Effector memory CD8-positive, alpha-beta T cell (primary cell): ENCODE measurements around the gene AFMID.
A peak's percentile ranks its signal among the peaks of the same experiment; 100 is the strongest.
"Not testable (repeated sequence)": the region's sequence is repeated elsewhere in the genome, so short reads cannot be mapped to it uniquely, and the experiment has no call there.

Experiments used
- ATAC-seq: fragments of 150-1000 bp; cut with Tn5 transposase; replicated peaks from 2 replicates; pipeline ENCODE4 v1.10.0; 2021; ENCODE audit warnings: mild to moderate bottlenecking, moderate library complexity
- DNase-seq, 3 experiments: peaks; one replicate each; pipeline ENCODE4 v3.0.0; 2021
- H3K27ac Mint-ChIP-seq, 2 donors: one replicate each; pipeline ENCODE4 v1.8.0; 2022; ENCODE audit warnings: mild to moderate bottlenecking in 2 of 2, mixed read lengths in 2 of 2, moderate library complexity in 2 of 2
- H3K27me3 Mint-ChIP-seq, 2 donors: one replicate each; pipeline ENCODE4 v1.8.0; 2022; ENCODE audit warnings: mixed read lengths in 2 of 2
- H3K36me3 Mint-ChIP-seq: one replicate; pipeline ENCODE4 v1.8.0; 2022; ENCODE audit warnings: mild to moderate bottlenecking, moderate library complexity, mixed read lengths; ENCODE audit not compliant: insufficient read depth
- H3K4me1 Mint-ChIP-seq, 2 donors: one replicate each; pipeline ENCODE4 v1.8.0; 2022; ENCODE audit warnings: low read depth in 2 of 2, mixed read lengths in 2 of 2
- H3K4me3 Mint-ChIP-seq, 2 donors: one replicate each; pipeline ENCODE4 v1.8.0; 2022; ENCODE audit warnings: mild to moderate bottlenecking in 2 of 2, mixed read lengths in 2 of 2, moderate library complexity in 2 of 2
- H3K9me3 Mint-ChIP-seq, 2 donors: one replicate each; pipeline ENCODE4 v1.8.0; 2022; ENCODE audit warnings: mixed read lengths in 2 of 2

AFMID gene

GRCh38 chr17:78249818-78250806 lies 63.0 kb downstream of the AFMID start:
- H3K9me3 Mint-ChIP-seq = no peaks in the 10 kb centered on the region
- H3K4me1 Mint-ChIP-seq = peaks cover 26 to 35% of the 10 kb centered on the region in 2 donors
- no peak for ATAC-seq
- DNase-seq = no peak
- no peaks in the 10 kb centered on the region for H3K27me3 Mint-ChIP-seq
- peak overlapping the region in 1 of 2 donors; percentile 75 for H3K27ac Mint-ChIP-seq
- peaks cover 11% of the 10 kb centered on the region for H3K36me3 Mint-ChIP-seq
- H3K4me3 Mint-ChIP-seq = peak overlapping the region in 1 of 2 donors; percentile 71

- peaks cover 26 to 35% of the 10 kb centered on the region in 2 donors for H3K4me1 Mint-ChIP-seq
- DNase-seq (peak; percentile 79 to 81 (median 79)), ATAC-seq (peak; percentile 44)
- H3K27ac Mint-ChIP-seq = peak overlapping the region in 1 of 2 donors; percentile 75
- no peaks in the 10 kb centered on the region for H3K9me3 Mint-ChIP-seq
- H3K4me3 Mint-ChIP-seq = peak overlapping the region; percentile 71 to 73
- peaks cover 11% of the 10 kb centered on the region for H3K36me3 Mint-ChIP-seq
- no peaks in the 10 kb centered on the region for H3K27me3 Mint-ChIP-seq
Measured at GRCh38 chr17:78250891-78251772, 64.0 kb downstream of the AFMID start.

DNA sequence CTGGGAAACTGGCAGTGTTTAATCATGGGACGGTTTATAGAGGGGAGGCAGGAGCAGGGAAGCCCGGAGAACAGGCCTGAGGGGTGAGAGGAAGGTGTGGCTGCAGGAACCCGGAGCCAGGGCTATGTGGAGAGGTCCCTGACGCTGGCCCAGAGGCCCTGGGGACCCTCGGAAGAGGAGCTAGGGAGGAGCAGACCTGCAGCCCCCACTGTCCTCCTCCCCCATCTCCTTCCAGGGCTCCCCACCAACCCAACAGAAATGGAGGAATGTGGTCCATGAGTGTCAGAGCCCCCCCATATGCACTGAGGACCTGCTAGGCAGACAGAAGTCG lies 64.6 kb downstream of the AFMID start:
- H3K4me1 Mint-ChIP-seq = peaks cover 26 to 35% of the 10 kb centered on the region in 2 donors

GRCh38 chr17:78252111-78252634 lies 65.0 kb downstream of the AFMID start:
- peaks cover 11% of the 10 kb centered on the region for H3K36me3 Mint-ChIP-seq
- H3K27me3 Mint-ChIP-seq = no peaks in the 10 kb centered on the region
- H3K4me1 Mint-ChIP-seq = peaks cover 26 to 35% of the 10 kb centered on the region in 2 donors
- peak overlapping the region; percentile 85 to 92 for H3K27ac Mint-ChIP-seq
- no peaks in the 10 kb centered on the region for H3K9me3 Mint-ChIP-seq
- H3K4me3 Mint-ChIP-seq = peak overlapping the region; percentile 71 to 73
- ATAC-seq (peak; percentile 88), DNase-seq (peak; percentile 80 to 82 (median 81))

More for the DNA sequence above, 64.6 kb downstream of the AFMID start:
- DNase-seq (no peak), ATAC-seq (no peak)
- Mint-ChIP-seq H3K4me3 (peak overlapping the region; percentile 71 to 73), H3K36me3 (peaks cover 11% of the 10 kb centered on the region), H3K27ac (peak overlapping the region in 1 of 2 donors; percentile 75), H3K27me3 (no peaks in the 10 kb centered on the region), H3K9me3 (no peaks in the 10 kb centered on the region)

- Mint-ChIP-seq H3K27me3 (no peaks in the 10 kb centered on the region), H3K27ac (peak overlapping the region; percentile 85 to 92), H3K36me3 (peaks cover 11% of the 10 kb centered on the region), H3K4me3 (peak overlapping the region; percentile 71 to 73), H3K4me1 (peaks cover 29 to 35% of the 10 kb centered on the region in 2 donors), H3K9me3 (no peaks in the 10 kb centered on the region)
- DNase-seq (peak in 1 of 3 experiments; percentile 27), ATAC-seq (no peak)
Measured at GRCh38 chr17:78252701-78253635, 65.8 kb downstream of the AFMID start.

DNA sequence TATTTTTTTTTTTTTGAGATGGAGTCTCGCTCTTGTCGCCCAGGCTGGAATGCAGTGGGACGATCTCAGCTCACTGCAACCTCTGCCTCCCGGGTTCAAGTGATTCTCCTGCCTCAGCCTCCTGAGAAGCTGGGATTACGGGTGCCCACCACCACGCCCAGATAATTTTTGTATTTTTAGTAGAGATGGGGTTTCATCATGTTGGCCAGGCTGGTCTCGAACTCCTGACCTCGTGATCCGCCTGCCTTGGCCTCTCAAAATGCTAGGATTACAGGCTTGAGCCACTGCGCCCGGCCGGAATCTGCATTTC lies 66.4 kb downstream of the AFMID start:
- not testable (repeated sequence) for H3K9me3 Mint-ChIP-seq, DNase-seq, H3K27me3 Mint-ChIP-seq, ATAC-seq
- Mint-ChIP-seq H3K4me3 (peak overlapping the region; percentile 71 to 73), H3K36me3 (peaks cover 11% of the 10 kb centered on the region), H3K4me1 (peaks cover 32 to 40% of the 10 kb centered on the region in 2 donors), H3K27ac (peak overlapping the region in 1 of 2 donors; percentile 85)

GRCh38 chr17:78253946-78254672 lies 66.9 kb downstream of the AFMID start:
- Mint-ChIP-seq H3K27me3 (no peaks in the 10 kb centered on the region), H3K27ac (peak overlapping the region in 1 of 2 donors; percentile 85), H3K36me3 (peaks cover 11% of the 10 kb centered on the region), H3K4me1 (peaks cover 32 to 41% of the 10 kb centered on the region in 2 donors), H3K4me3 (peak overlapping the region; percentile 71 to 73), H3K9me3 (no peaks in the 10 kb centered on the region)
- DNase-seq = peak; percentile 67 to 73 (median 69)
- ATAC-seq = peak; percentile 39

DNA sequence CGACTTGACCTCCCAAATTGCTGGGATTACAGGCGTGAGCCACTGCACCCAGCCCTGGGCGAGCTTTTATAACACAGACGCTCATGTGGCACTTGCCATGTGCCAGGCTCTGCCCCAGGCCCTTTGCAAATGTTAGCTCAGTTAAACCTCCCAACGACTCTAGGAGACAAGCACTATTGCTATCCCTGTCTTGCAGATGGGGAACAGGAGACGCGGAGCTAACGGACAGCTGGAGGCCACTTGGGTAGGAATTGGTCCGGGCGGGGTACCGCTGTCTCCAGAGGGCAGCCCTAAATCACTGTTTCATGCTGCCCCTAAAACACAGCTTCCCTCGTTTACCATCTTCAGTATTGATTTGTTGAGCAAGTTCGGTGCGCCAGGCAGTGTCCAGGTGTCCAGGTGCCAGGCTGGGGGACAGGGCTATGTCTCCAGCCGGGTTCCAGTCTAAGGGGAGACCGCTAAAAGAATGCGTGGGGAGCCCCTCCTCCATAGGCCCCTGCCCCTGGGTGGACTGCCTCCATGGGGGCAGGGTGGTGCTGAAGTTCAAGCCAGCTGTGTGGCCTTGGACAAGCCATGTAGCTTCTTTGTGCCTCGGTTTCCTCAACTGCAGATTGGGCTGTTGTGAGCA lies 68.0 kb downstream of the AFMID start:
- DNase-seq = no peak
- ATAC-seq = no peak
- Mint-ChIP-seq H3K27me3 (no peaks in the 10 kb centered on the region), H3K9me3 (no peaks in the 10 kb centered on the region), H3K4me3 (peak overlapping the region; percentile 71 to 73), H3K36me3 (peaks cover 11% of the 10 kb centered on the region), H3K4me1 (peaks cover 32 to 43% of the 10 kb centered on the region in 2 donors), H3K27ac (no peak overlapping the region)

GRCh38 chr17:78255953-78256706 lies 69.0 kb downstream of the AFMID start:
- H3K4me1 Mint-ChIP-seq = peaks cover 27 to 38% of the 10 kb centered on the region in 2 donors
- H3K4me3 Mint-ChIP-seq = peak overlapping the region in 1 of 2 donors; percentile 71
- no peaks in the 10 kb centered on the region for H3K9me3 Mint-ChIP-seq
- no peak for ATAC-seq
- H3K36me3 Mint-ChIP-seq = peaks cover 11% of the 10 kb centered on the region
- H3K27me3 Mint-ChIP-seq = no peaks in the 10 kb centered on the region
- peak overlapping the region in 1 of 2 donors; percentile 46 for H3K27ac Mint-ChIP-seq
- DNase-seq = no peak

DNA sequence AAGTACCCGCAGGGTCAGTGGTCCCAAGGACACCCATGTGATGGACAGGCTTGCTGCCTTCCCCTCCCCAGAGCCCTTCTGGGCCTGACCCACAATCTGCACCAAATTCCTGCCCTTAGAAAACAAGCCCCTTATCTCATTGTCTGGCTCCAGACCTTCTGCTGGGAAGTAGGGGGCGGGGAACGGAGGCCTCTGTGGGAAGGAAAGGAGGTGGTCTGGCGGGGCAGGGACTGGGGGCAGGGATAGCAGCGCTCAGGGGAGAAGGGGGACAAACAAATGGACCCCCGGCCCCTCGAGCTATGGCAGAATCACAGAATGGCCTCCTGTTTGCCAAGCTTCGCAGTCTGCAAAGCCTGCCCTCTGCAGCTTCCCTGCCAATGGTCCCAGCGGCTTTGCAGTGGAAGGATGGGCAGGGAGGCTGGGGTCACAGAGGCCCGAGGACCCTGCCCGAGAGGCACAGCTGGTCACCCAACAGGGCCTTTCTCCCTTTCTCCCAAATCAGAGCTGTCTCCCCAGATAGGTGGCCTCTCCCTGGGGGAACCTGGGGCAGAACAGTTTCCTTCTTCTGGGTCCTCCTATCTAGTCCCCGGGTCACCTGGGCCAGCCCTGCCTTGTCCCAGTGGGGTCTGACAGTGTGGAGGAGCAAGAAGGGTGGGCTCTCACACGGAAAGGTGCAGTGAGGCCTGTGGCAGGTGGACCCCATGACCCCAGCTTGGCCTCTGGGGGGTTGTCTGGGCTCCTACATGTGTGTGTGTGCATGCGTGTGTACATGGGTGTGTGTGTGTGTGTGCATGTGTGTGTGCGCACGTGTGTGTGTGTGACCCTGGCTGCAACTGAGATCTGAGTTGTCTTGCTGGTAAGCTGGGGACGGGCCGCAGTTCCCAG lies 69.8 kb downstream of the AFMID start:
- ATAC-seq (no peak), DNase-seq (no peak)
- Mint-ChIP-seq H3K9me3 (no peaks in the 10 kb centered on the region), H3K4me1 (peaks cover 20 to 30% of the 10 kb centered on the region in 2 donors), H3K4me3 (no peak overlapping the region), H3K36me3 (peaks cover 11% of the 10 kb centered on the region), H3K27me3 (no peaks in the 10 kb centered on the region), H3K27ac (peak overlapping the region in 1 of 2 donors; percentile 46)
